GM18907 (cell line): ENCODE data around the gene ZNF683.
"Not testable (repeated sequence)": the region's sequence is repeated elsewhere in the genome, so short reads cannot be mapped to it uniquely, and the experiment has no call there.

Source experiments
- ATAC-seq: cut with Tn5 transposase; IDR thresholded peaks from one replicate; pipeline ENCODE4 v1.9.1; 2021; ENCODE audit warnings: mild to moderate bottlenecking, moderate library complexity; ENCODE audit not compliant: unreplicated experiment

Gene ZNF683

GRCh38 chr1:26372611-26373010 is at the start of gene ZNF683:
Gene ZNF683 (minus strand): TSS chr1:26372750. CDS start chr1:26368571, 4,179 bp downstream.
- ATAC-seq = not testable (repeated sequence)

- ATAC-seq = no peak
These were observed 46.9 kb upstream of the ZNF683 start for GRCh38 chr1:26419494-26419893.

- ATAC-seq = no peak
These were observed 46.4 kb upstream of the ZNF683 start for GRCh38 chr1:26418865-26419349.

- no peak for ATAC-seq
These were observed 44.7 kb upstream of the ZNF683 start for GRCh38 chr1:26417111-26417759.

GRCh38 chr1:26413031-26413430 is 40.5 kb upstream of the ZNF683 start:
- no peak for ATAC-seq

GRCh38 chr1:26412180-26412840 is 39.8 kb upstream of the ZNF683 start:
- ATAC-seq = no peak

- no peak for ATAC-seq
These were observed 39.1 kb upstream of the ZNF683 start for GRCh38 chr1:26411624-26412074.

- ATAC-seq = no peak
These were observed 38.4 kb upstream of the ZNF683 start, which contains the start of gene LIN28A for GRCh38 chr1:26410706-26411623. Gene LIN28A (plus strand): TSS chr1:26410817. CDS start chr1:26410892, 75 bp downstream.

- ATAC-seq = no peak
These were observed 36.7 kb upstream of the ZNF683 start for GRCh38 chr1:26409191-26409807.

- ATAC-seq = no peak
These were observed 36.1 kb upstream of the ZNF683 start for GRCh38 chr1:26408604-26409003.

GRCh38 chr1:26405281-26405915 is 32.8 kb upstream of the ZNF683 start:
- ATAC-seq = no peak

- ATAC-seq = no peak
These were observed 32.1 kb upstream of the ZNF683 start for GRCh38 chr1:26404641-26405040.

GRCh38 chr1:26403656-26404055 is 31.1 kb upstream of the ZNF683 start:
- ATAC-seq = no peak

- ATAC-seq = no peak
These were observed 29.3 kb upstream of the ZNF683 start for GRCh38 chr1:26401891-26402290.

GRCh38 chr1:26399034-26399433 is 26.5 kb upstream of the ZNF683 start:
- ATAC-seq = no peak

- ATAC-seq = no peak
These were observed 23.2 kb upstream of the ZNF683 start for GRCh38 chr1:26395754-26396153.

GRCh38 chr1:26391450-26391849 is 18.9 kb upstream of the ZNF683 start:
- ATAC-seq = no peak

- no peak for ATAC-seq
These were observed 17.2 kb upstream of the ZNF683 start for GRCh38 chr1:26389604-26390247.

- no peak for ATAC-seq
These were observed 16.4 kb upstream of the ZNF683 start for GRCh38 chr1:26388791-26389445.
